ENCODE results near the gene SNX14. TPM values are rescaled to one million over a fixed set of nuclear protein-coding genes. Genes with fewer than 3 reads are reported as not detected.

SNX14 gene
- total and polyA plus RNA-seq, 2 of the 8 experiments (the other 6 are each of a cell fraction or from before 2014, with no cell fraction given) = 11.9 to 24.2 TPM

- Histone ChIP-seq H2BK12ac (ENCODE audit: low read depth, low read length) (no peak overlapping the region), H3K79me2 (ENCODE audit: control insufficient read depth in 1 of 2, insufficient read depth in 2 of 2, low read length in 2 of 2) (no peaks in the 10 kb centered on the region), H3K4me3 (ENCODE audit: extremely low read depth in 1 of 4, insufficient read depth in 2 of 4, low read depth in 3 of 4, low read length in 4 of 4) (no peak overlapping the region), H3K23me2 (ENCODE audit: low read depth, low read length) (no peaks in the 10 kb centered on the region), H2AFZ (ENCODE audit: low read length) (no peak overlapping the region), H4K5ac (ENCODE audit: insufficient read length, low read depth, low read length) (no peak overlapping the region), H2BK120ac (replicated peaks; ENCODE audit: low read depth, low read length) (no peak overlapping the region), H2BK15ac (ENCODE audit: low read length) (no peak overlapping the region), H3K4me1 (replicated peaks in 1 of 4; ENCODE audit: control insufficient read depth in 3 of 4, insufficient read depth in 4 of 4, low read length in 3 of 4) (no peaks in the 10 kb centered on the region), H3K27ac (ENCODE audit: low read depth, low read length) (no peak overlapping the region), H4K8ac (ENCODE audit: extremely low read depth, insufficient read depth, low read length) (no peak overlapping the region), H3K27me3 (replicated peaks in 1 of 4; ENCODE audit: control insufficient read depth in 3 of 4, extremely low read depth in 1 of 4, insufficient read depth in 3 of 4, low read length in 3 of 4) (no peaks in the 10 kb centered on the region), H2AK5ac (ENCODE audit: low read depth, low read length) (no peak overlapping the region), H3K36me3 (ENCODE audit: control insufficient read depth in 2 of 4, insufficient read depth in 4 of 4, low read length in 3 of 4) (no peaks in the 10 kb centered on the region), H3K9ac (replicated peaks in 1 of 4; ENCODE audit: extremely low read depth in 1 of 4, low read depth in 3 of 4, low read length in 3 of 4) (no peak overlapping the region), H4K91ac (replicated peaks; ENCODE audit: insufficient read length, low read length) (no peak overlapping the region), H3K9me3 (ENCODE audit: insufficient read depth in 2 of 2, low read depth in 1 of 2, low read length in 1 of 2) (no peaks in the 10 kb centered on the region), H2BK20ac (ENCODE audit: low read length) (no peak overlapping the region), H3K4ac (replicated peaks; ENCODE audit: insufficient read length, low read depth, low read length) (no peak overlapping the region), H3K14ac (ENCODE audit: insufficient read length) (no peak overlapping the region), H3K4me2 (ENCODE audit: insufficient read depth in 1 of 2, low read depth in 2 of 2, low read length in 2 of 2) (no peak overlapping the region), H3K18ac (ENCODE audit: extremely low read depth, low read length) (no peak overlapping the region), H4K20me1 (replicated peaks in 1 of 2; ENCODE audit: control insufficient read depth in 1 of 2, insufficient read depth in 2 of 2, low read length in 2 of 2) (no peaks in the 10 kb centered on the region), H3K79me1 (ENCODE audit: low read depth, low read length) (no peaks in the 10 kb centered on the region), H3K23ac (ENCODE audit: insufficient read length) (no peak overlapping the region), H2BK5ac (ENCODE audit: low read depth, low read length) (no peak overlapping the region), H3K56ac (replicated peaks; ENCODE audit: insufficient read length, low read depth, low read length) (no peak overlapping the region)
- DNase-seq (ENCODE audit: low read depth in 1 of 2, low spot score in 2 of 2) = no peak
- ChIA-PET POLR2A (ENCODE audit: partially characterized antibody) (interaction anchor here (1.5 kb wide), 1 partner anchor 19 kb away, joined by 4 read pairs; the partner anchor contains the start of gene NT5E), CTCF (ENCODE audit: partially characterized antibody) (interaction anchor here (0.6 to 10.5 kb wide), 4 partner anchors 9 to 120 kb away, joined by 3 to 99 read pairs (median 3); no protein-coding TSS in a partner anchor)
- FAIRE-seq = no peak
- TF ChIP-seq ATF3 (IDR thresholded peaks at IDR 0.05; ENCODE audit: insufficient read depth, low read depth, low read length) (no peak), ASH2L (IDR thresholded peaks at IDR 0.05; ENCODE audit: low read length) (no peak), RNF2 (IDR thresholded peaks at IDR 0.05; ENCODE audit: borderline replicate concordance, low read depth, low read length, missing control alignments, poor library complexity, severe bottlenecking) (no peak), YY1 (IDR thresholded peaks at IDR 0.05; ENCODE audit: low read depth, low read length) (no peak), CREB1 (IDR thresholded peaks at IDR 0.05) (no peak), MAX (IDR thresholded peaks at IDR 0.05) (no peak), HDAC2 (IDR thresholded peaks at IDR 0.05; ENCODE audit: borderline replicate concordance in 1 of 2, low read depth in 2 of 2, low read length in 2 of 2) (no peak), SP1 (IDR thresholded peaks at IDR 0.05; ENCODE audit: low read depth, low read length) (no peak)
These were observed 125.3 kb downstream of the SNX14 start for GRCh38 chr6:85468326-85468725.

Measured in H1 (cell line).